Nasal cavity respiratory epithelium epithelial cell of viscerocranial mucosa (primary cell): ENCODE data around the gene TTC9B. TPM values are rescaled to one million over a fixed set of nuclear protein-coding genes. Genes with fewer than 3 reads are reported as not detected.

Experiments
- total RNA-seq: library from RNA; depleted of rRNA; stranded (reverse); fragments of >200 nt; gene quantifications from 2 replicates; pipeline ENCODE4 v1.2.3, GENCODE V29; 2014

TTC9B gene
- under 0.01 TPM in 1 of 2 replicates, not detected in the other for total RNA-seq

DNA sequence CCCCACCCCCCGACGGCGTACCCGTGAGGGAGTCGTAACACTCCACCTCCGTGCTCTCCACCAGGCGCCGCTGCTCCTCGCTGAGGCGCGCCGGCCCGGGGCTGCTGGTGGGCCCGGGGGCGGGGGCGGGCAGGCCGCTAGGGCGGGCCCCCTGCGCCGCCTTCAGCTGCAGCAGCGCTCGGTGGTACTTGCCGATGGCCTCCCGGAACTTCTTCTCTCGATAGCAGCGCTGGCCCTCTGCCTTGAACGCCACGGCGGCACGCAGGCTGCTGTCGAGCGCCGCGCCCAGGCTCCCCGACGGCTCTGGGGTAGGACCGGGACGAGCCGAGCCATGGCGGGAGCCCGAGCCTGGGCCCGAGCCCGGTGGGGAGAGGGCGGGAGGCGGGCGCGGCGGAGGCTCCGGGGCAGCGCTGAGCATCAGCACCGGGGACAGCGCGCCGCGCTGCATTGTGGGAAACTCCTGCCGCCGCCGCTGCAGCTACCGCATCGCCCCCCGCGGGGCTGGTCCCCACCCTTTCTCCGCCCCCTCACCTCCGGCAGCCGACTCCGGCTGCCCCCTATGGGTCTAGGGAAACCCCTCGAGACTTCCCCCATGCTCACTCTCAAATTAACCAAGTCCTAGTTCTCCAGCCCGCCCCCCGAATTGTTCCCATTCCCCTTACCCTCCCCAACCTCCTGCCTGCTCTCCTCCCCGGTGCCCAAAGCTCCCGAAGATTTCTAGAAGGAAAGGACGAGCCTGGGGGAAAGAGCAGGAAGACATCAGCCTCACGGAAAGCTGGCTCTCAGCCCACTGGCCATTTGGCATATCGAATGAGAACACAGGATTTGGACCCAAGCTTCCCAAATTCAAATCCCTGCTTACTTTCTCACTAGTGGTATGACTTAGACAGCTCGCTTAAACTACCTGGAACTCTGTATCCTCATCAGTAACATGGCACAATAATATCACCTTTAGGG lies at the start of gene TTC9B:
TTC9B (minus strand) TSS at position 451 of the 957 bp plus-strand sequence; CDS start at position 448, 3 bp downstream.

DNA sequence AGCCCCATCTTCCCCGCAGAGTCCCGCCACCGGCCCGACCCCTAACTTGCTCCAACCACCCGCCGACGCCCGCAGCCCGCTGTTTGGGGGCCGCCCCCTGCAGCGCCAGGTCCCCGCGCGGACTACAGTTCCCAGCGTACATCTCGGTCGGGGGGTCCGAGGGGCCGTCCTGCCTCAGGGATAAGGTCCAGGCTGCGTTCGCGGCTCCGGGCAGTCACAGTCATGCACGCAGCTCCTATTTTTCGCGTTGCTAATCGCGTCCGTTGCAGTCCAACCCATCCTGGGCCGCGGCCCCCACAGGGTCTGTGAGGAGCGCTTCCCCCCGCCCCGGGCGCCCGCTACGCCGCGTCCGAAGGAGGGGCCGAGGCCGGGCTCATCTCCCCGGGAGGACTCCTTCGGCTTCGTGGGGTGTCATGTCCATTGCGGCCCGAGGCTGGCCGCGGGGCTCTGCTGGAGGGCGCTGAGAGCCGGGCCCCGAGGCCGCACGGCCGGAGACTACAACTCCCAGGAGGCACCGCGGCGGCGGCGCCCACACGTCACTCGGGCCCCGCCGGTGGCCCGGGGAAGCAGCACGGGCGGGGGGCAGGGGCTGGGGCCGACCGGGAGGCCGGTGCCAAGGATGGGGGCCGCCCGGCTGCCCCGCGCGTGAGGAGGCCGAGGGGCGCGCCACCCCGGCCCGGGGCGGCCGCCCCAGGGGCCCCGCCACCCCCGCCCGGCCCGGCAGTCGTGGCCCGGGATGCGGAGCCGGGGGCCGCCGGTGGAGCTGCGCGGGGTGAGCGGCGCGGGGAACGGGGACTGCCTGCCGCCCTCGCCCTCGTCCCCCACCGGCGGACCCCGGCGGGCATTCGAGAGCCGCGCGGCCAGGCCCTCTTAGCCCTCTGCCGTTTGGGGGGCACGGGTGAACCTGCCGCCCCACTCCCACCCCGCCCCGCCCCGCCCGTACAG lies 27.0 kb downstream of the TTC9B start, which contains the start of gene MAP3K10:
MAP3K10 (plus strand) TSS at position 536 of the 945 bp plus-strand sequence. CDS start 606 bp downstream, outside the sequence.

Other genes with a start within 250 kb of the TTC9B start
- gene PSMC4, start 247.2 kb downstream of the TTC9B start, total RNA-seq = 84.1 and 118 TPM in 2 replicates
- 0.68 and 3.0 TPM in 2 replicates for gene ZNF546, start 221.3 kb downstream of the TTC9B start, total RNA-seq
- 4.8 and 20.2 TPM in 2 replicates for gene ZNF780B, start 162.2 kb downstream of the TTC9B start, total RNA-seq
- 6.8 and 15.9 TPM in 2 replicates for gene ZNF780A, start 127.4 kb downstream of the TTC9B start, total RNA-seq
- 10.6 and 13.6 TPM in 2 replicates for gene MAP3K10, start 27.0 kb downstream of the TTC9B start, total RNA-seq
- under 0.01 and 0.07 TPM in 2 replicates for gene CCNP, start 8.3 kb upstream of the TTC9B start, total RNA-seq
- gene AKT2, start 67.0 kb upstream of the TTC9B start, total RNA-seq = 58.1 and 79.5 TPM in 2 replicates
- gene C19orf47, start 130.0 kb upstream of the TTC9B start, total RNA-seq = 5.8 and 10.4 TPM in 2 replicates
- 196 and 385 TPM in 2 replicates for gene PLD3, start 130.3 kb upstream of the TTC9B start, total RNA-seq
- gene HIPK4, start 171.8 kb upstream of the TTC9B start, total RNA-seq = under 0.01 and 0.07 TPM in 2 replicates
- gene PRX, start 195.0 kb upstream of the TTC9B start, total RNA-seq = 1.4 and 2.6 TPM in 2 replicates
- gene SERTAD1, start 207.6 kb upstream of the TTC9B start, total RNA-seq = 22.6 and 31.1 TPM in 2 replicates
- 17.7 and 20.8 TPM in 2 replicates for gene SERTAD3, start 226.0 kb upstream of the TTC9B start, total RNA-seq
- 178 and 418 TPM in 2 replicates for gene BLVRB, start 247.4 kb upstream of the TTC9B start, total RNA-seq
- 0.36 and 1.4 TPM in 2 replicates for gene SPTBN4, start 248.6 kb upstream of the TTC9B start, total RNA-seq